Stimulated activated naive CD8-positive, alpha-beta T cell treated with anti-CD3 and anti-CD28 coated beads, Interleukin-15, amount 100 ng/mL, for 72 hours (primary cell): ENCODE measurements around the gene STAT5A.
A peak's percentile ranks its signal among the peaks of the same experiment; 100 is the strongest.

Experiments used
- ATAC-seq: fragments of 150-1000 bp; cut with Tn5 transposase; 2 replicates; pipeline ENCODE4 v1.10.0; 2021; ENCODE audit warnings: mild to moderate bottlenecking, moderate library complexity
- DNase-seq, 2 donors: peaks; one replicate each; pipeline ENCODE4 v3.0.0; 2021 to 2022
- H3K27ac Mint-ChIP-seq, 2 donors: one replicate each; pipeline ENCODE4 v1.8.0; 2022; ENCODE audit warnings: mild to moderate bottlenecking in 2 of 2, mixed read lengths in 2 of 2, moderate library complexity in 2 of 2
- H3K27me3 Mint-ChIP-seq: one replicate; pipeline ENCODE4 v1.8.0; 2022; ENCODE audit warnings: mixed read lengths
- H3K4me1 Mint-ChIP-seq: one replicate; pipeline ENCODE4 v1.8.0; 2022; ENCODE audit warnings: mild to moderate bottlenecking, mixed read lengths
- H3K4me3 Mint-ChIP-seq, 2 donors: one replicate each; pipeline ENCODE4 v1.8.0; 2022; ENCODE audit warnings: mild to moderate bottlenecking in 2 of 2, mixed read lengths in 2 of 2, moderate library complexity in 1 of 2
- H3K9me3 Mint-ChIP-seq, 2 donors: one replicate each; pipeline ENCODE4 v1.8.0; 2022; ENCODE audit warnings: mixed read lengths in 2 of 2

STAT5A gene

GRCh38 chr17:42275527-42276358 is 12.6 kb upstream of the STAT5A start:
- Mint-ChIP-seq H3K27me3 (no peaks in the 10 kb centered on the region), H3K27ac (peak overlapping the region; percentile 95 to 97), H3K9me3 (no peaks in the 10 kb centered on the region), H3K4me1 (peaks cover 66% of the 10 kb centered on the region), H3K4me3 (peak overlapping the region; percentile 86 to 99)
- ATAC-seq: peak; percentile 72
- peak in 1 of 2 donors; percentile 30 for DNase-seq

DNA sequence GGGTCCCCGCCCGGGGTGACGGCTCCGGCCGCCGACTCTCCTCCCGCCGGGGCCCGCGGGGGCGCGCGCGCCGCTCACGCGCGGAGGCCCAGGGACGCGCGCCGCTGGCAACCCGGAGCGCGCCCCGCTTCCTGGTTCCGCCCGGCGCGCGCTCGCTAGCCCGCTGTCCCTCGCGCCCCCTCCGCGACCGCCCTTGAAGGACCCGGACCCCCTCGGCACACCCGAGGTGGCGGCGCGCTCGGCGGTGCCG is 12.0 kb upstream of the STAT5A start, which contains the start of gene STAT5B:
Gene STAT5B (minus strand): TSS at position 33 of the 250 bp plus-strand sequence. CDS start 44,264 bp downstream, outside the sequence.
- H3K27ac Mint-ChIP-seq: peak within 1 kb of the TSS; percentile 95 to 97
- no peaks in the 10 kb centered on the region for H3K27me3 Mint-ChIP-seq
- no peaks in the 10 kb centered on the region for H3K9me3 Mint-ChIP-seq
- peak within 1 kb of the TSS; percentile 89 to 99 for H3K4me3 Mint-ChIP-seq
- peak; percentile 67 to 70 for DNase-seq
- peaks cover 62% of the 10 kb centered on the region for H3K4me1 Mint-ChIP-seq
- ATAC-seq: peak; percentile 84

GRCh38 chr17:42276609-42277341 is 11.5 kb upstream of the STAT5A start:
- DNase-seq: no peak
- Mint-ChIP-seq H3K4me1 (peaks cover 62% of the 10 kb centered on the region), H3K27me3 (no peaks in the 10 kb centered on the region), H3K27ac (peak overlapping the region; percentile 68 to 94), H3K9me3 (no peaks in the 10 kb centered on the region), H3K4me3 (peak overlapping the region; percentile 82 to 89)
- ATAC-seq: no peak

GRCh38 chr17:42277342-42277712 is 11.0 kb upstream of the STAT5A start:
- no peaks in the 10 kb centered on the region for H3K9me3 Mint-ChIP-seq
- no peak for DNase-seq

GRCh38 chr17:42279776-42280630 is 8.3 kb upstream of the STAT5A start:
- DNase-seq (peak in 1 of 2 donors; percentile 6), ATAC-seq (no peak)
- Mint-ChIP-seq H3K27ac (no peak overlapping the region), H3K9me3 (no peaks in the 10 kb centered on the region), H3K27me3 (no peaks in the 10 kb centered on the region), H3K4me1 (peaks cover 58% of the 10 kb centered on the region), H3K4me3 (no peak overlapping the region)

More at GRCh38 chr17:42277342-42277712, 11.0 kb upstream of the STAT5A start:
- H3K27me3 Mint-ChIP-seq: no peaks in the 10 kb centered on the region
- H3K4me3 Mint-ChIP-seq: peak overlapping the region; percentile 82 to 89
- peaks cover 58% of the 10 kb centered on the region for H3K4me1 Mint-ChIP-seq
- H3K27ac Mint-ChIP-seq: peak overlapping the region; percentile 68 to 94
- ATAC-seq: no peak

GRCh38 chr17:42281571-42282096 is 6.7 kb upstream of the STAT5A start:
- ATAC-seq (no peak), DNase-seq (peak in 1 of 2 donors; percentile 6)
- no peak overlapping the region for H3K4me3 Mint-ChIP-seq
- H3K9me3 Mint-ChIP-seq: no peaks in the 10 kb centered on the region
- H3K27me3 Mint-ChIP-seq: no peaks in the 10 kb centered on the region
- peaks cover 72% of the 10 kb centered on the region for H3K4me1 Mint-ChIP-seq
- no peak overlapping the region for H3K27ac Mint-ChIP-seq

- DNase-seq (no peak), ATAC-seq (no peak)
- Mint-ChIP-seq H3K27ac (no peak overlapping the region), H3K4me1 (peaks cover 72% of the 10 kb centered on the region), H3K27me3 (no peaks in the 10 kb centered on the region), H3K4me3 (peak overlapping the region in 1 of 2 donors; percentile 3), H3K9me3 (no peaks in the 10 kb centered on the region)
Observed at GRCh38 chr17:42282478-42283080, 5.7 kb upstream of the STAT5A start.

DNA sequence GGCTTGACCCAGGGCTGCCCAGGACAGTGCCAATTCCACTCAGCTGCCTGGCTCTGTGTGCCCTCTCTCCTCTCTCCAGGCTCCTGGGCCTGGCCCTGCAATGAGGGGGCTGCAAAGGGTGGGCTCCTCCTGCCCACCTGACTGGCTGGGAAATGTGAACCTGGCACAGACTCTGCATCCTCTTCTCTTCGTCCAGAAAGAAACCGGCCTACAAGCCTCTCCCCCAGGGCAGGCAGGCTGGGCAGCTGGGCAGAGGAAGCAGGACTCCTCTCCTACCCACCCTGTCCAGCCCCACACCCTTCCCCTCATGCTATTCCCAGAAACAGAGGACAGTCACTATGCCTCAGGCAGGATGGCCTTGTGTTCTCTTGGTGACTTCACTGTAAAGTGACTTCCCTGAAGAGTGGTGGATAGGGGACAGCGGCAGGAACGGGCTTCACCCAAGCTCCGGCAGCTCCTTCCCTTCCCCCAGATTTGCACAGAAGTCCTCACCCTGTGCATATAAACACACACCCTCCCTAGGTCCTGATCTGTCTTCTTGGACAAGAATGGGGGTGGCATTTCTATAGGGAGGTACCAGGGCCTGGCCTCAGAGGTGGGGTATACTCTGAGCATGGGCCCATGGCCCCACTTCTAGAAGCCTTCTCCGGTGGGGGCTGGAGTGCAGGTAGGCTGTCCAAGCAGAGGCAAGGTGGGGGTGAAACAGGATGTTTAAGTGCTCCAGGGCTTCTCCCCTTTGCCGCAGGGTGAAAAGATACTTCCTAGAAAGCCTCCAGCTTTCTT is 4.9 kb upstream of the STAT5A start:
- ATAC-seq: no peak
- Mint-ChIP-seq H3K9me3 (no peaks in the 10 kb centered on the region), H3K4me1 (peaks cover 69% of the 10 kb centered on the region), H3K27ac (no peak overlapping the region), H3K4me3 (no peak overlapping the region), H3K27me3 (no peaks in the 10 kb centered on the region)
- DNase-seq: peak in 1 of 2 donors; percentile 10

DNA sequence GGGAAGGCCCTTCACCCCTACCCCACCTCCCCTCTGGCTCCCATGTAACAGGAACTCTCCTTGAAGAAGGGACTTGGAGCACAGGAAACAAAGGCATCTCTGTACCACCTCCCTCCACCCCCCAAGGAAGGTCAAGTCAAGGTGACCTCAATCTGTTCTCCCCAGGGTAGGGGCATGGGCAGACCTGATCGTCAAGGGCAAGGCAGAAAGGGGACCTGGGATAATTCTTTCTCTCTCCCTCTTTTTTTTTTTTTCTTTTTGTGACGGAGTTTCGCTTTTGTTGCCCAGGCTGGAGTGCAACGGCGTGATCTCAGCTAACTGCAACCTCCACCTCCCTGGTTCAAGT is 4.3 kb upstream of the STAT5A start:
- H3K9me3 Mint-ChIP-seq: no peaks in the 10 kb centered on the region
- H3K4me1 Mint-ChIP-seq: peaks cover 71% of the 10 kb centered on the region
- no peak overlapping the region for H3K4me3 Mint-ChIP-seq
- no peaks in the 10 kb centered on the region for H3K27me3 Mint-ChIP-seq
- no peak for DNase-seq
- no peak for ATAC-seq
- no peak overlapping the region for H3K27ac Mint-ChIP-seq

GRCh38 chr17:42284566-42284965 is 3.7 kb upstream of the STAT5A start:
- Mint-ChIP-seq H3K4me1 (peaks cover 75% of the 10 kb centered on the region), H3K9me3 (no peaks in the 10 kb centered on the region), H3K27ac (no peak overlapping the region), H3K27me3 (no peaks in the 10 kb centered on the region), H3K4me3 (no peak overlapping the region)
- peak in 1 of 2 donors; percentile 2 for DNase-seq
- ATAC-seq: no peak

DNA sequence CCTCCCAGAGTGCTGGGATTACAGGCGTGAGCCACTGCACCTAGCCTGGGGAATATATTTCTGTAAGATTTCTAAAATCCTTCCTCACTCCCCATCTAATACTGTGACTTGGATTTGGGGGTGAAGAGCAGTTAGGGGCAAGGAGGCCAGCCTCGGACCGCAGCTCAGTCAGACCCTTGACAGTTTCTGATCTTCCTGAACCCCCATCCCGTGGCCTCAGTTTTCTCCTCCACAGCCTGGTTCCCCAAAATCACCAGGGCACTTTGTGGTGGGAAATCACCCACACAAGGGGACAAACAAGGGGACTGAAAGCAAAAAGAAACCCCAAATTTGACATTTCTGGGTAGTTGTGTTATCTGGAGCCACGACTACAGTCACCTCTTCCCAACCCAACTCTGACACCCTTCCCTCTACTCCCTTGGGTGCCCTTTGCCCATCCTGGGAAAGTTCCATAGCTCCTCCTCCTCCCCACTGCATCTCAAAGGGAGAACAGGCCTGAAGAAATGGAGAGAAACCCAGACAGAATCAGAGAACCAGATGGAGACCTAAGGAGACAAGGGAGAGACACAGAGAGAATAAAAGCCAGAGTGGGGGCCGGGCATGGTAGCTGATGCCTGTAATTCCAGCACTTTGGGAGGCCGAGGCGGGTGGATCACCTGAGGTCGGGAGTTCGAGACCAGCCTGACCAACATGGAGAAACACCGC is 2.8 kb upstream of the STAT5A start:
- H3K27ac Mint-ChIP-seq: peak overlapping the region in 1 of 2 donors; percentile 55
- no peaks in the 10 kb centered on the region for H3K27me3 Mint-ChIP-seq
- peaks cover 75% of the 10 kb centered on the region for H3K4me1 Mint-ChIP-seq
- DNase-seq (peak in 1 of 2 donors; percentile 7), ATAC-seq (no peak)
- peak overlapping the region; percentile 55 to 93 for H3K4me3 Mint-ChIP-seq
- H3K9me3 Mint-ChIP-seq: no peaks in the 10 kb centered on the region

DNA sequence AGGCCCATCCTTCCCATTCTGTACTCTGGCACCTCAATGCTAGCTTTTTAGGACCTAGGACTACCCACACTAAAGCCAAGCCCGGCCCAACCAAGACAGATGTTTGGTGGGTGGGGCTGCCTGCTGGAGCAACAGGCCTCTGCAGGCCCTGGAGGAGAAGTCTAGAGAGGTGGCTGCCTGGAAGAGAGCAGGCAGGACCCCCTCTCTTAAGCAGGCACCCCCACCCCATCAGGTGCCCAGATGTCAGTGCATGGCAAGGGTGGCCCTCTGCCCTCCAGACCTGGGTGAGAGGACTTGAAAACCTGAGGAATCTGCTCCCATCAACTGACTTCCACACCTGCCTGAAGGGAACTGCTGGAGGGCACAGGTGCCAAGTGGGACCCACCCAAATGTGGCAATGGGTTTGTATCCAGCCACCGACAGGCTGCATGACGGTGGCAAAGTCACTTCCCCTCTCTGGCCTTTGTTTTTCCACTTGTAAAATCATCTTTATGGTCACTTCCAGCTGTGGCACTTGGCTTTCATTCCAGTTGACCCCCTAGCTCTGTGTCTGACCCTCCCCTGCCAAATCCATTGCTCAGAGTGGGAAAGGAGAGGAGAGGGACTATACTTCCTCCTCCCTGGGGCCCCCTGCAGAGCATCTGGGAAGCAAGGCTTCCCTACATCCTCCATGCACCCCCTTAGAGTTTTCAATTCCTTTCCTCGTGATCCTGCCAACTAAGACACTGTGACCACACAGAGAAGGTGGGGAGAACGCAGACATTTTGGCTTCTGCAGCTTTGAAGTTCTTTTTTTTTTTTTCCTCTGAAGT is 1.7 kb upstream of the STAT5A start:
- Mint-ChIP-seq H3K27me3 (no peaks in the 10 kb centered on the region), H3K9me3 (no peaks in the 10 kb centered on the region), H3K4me1 (peaks cover 82% of the 10 kb centered on the region), H3K27ac (peak overlapping the region; percentile 95 to 97), H3K4me3 (peak overlapping the region; percentile 89 to 93)
- no peak for ATAC-seq
- no peak for DNase-seq

- Mint-ChIP-seq H3K9me3 (no peaks in the 10 kb centered on the region), H3K27ac (peak overlapping the region; percentile 95 to 97), H3K27me3 (no peaks in the 10 kb centered on the region), H3K4me1 (peaks cover 86% of the 10 kb centered on the region), H3K4me3 (peak overlapping the region; percentile 89 to 93)
- ATAC-seq: peak; percentile 61
- DNase-seq: peak; percentile 73 to 76
Observed at GRCh38 chr17:42287305-42287976, 857 bp upstream of the STAT5A start.
